HUES48 (cell line): Measurements from ENCODE around the gene PRKCA.

Source experiments
- H3K27ac ChIP-seq: one replicate; pipeline ENCODE4 v1.7.0; 2013; ENCODE audit warnings: low read depth, low read length, inconsistent platforms
- H3K27me3 ChIP-seq: 2 replicates; pipeline ENCODE4 v1.6.1; 2013; ENCODE audit warnings: mild to moderate bottlenecking, low read length; ENCODE audit not compliant: control insufficient read depth, insufficient read depth
- H3K36me3 ChIP-seq: 2 replicates; pipeline ENCODE4 v1.6.1; 2013; ENCODE audit warnings: low read length; ENCODE audit not compliant: control insufficient read depth, insufficient read depth
- H3K4me1 ChIP-seq: 2 replicates; pipeline ENCODE4 v1.6.1; 2013; ENCODE audit warnings: mild to moderate bottlenecking, low read length; ENCODE audit not compliant: control insufficient read depth, insufficient read depth
- H3K4me3 ChIP-seq: 2 replicates; pipeline ENCODE4 v1.5.1; 2013; ENCODE audit warnings: mild to moderate bottlenecking, low read depth, low read length
- H3K9ac ChIP-seq: 2 replicates; pipeline ENCODE4 v1.6.1; 2013; ENCODE audit warnings: mild to moderate bottlenecking, low read depth, low read length, moderate library complexity
- H3K9me3 ChIP-seq: 2 replicates; pipeline ENCODE4 v1.6.1; 2013; ENCODE audit warnings: low read length; ENCODE audit not compliant: control insufficient read depth, insufficient read depth

The PRKCA gene

GRCh38 chr17:66734186-66734943, 432.0 kb downstream of the PRKCA start:
- H3K27ac ChIP-seq: no peak overlapping the region
- H3K4me3 ChIP-seq: no peak overlapping the region

GRCh38 chr17:66737524-66737923, 435.1 kb downstream of the PRKCA start:
- Histone ChIP-seq H3K36me3 (peaks cover 5% of the 10 kb centered on the region; the same call in 1 of the 2 replicates), H3K9me3 (no peaks in the 10 kb centered on the region), H3K4me3 (no peak overlapping the region), H3K9ac (no peak overlapping the region), H3K27me3 (no peaks in the 10 kb centered on the region), H3K27ac (peak overlapping the region; percentile 11), H3K4me1 (peaks cover 10% of the 10 kb centered on the region; the same call in 1 of the 2 replicates)

More at GRCh38 chr17:66734186-66734943, 432.0 kb downstream of the PRKCA start:
- Histone ChIP-seq H3K4me1 (peaks cover 28% of the 10 kb centered on the region), H3K27me3 (no peaks in the 10 kb centered on the region), H3K36me3 (peaks cover 3% of the 10 kb centered on the region; the same call in 1 of the 2 replicates), H3K9ac (no peak overlapping the region), H3K9me3 (no peaks in the 10 kb centered on the region)

GRCh38 chr17:66738301-66738700, 435.9 kb downstream of the PRKCA start:
- Histone ChIP-seq H3K9ac (no peak overlapping the region), H3K36me3 (peaks cover 7% of the 10 kb centered on the region; the same call in 1 of the 2 replicates)

GRCh38 chr17:66739553-66739952, 437.1 kb downstream of the PRKCA start:
- H3K4me3 ChIP-seq: no peak overlapping the region
- no peak overlapping the region for H3K9ac ChIP-seq
- no peaks in the 10 kb centered on the region for H3K9me3 ChIP-seq
- peaks cover 7% of the 10 kb centered on the region; the same call in 1 of the 2 replicates for H3K36me3 ChIP-seq
- peaks cover 4% of the 10 kb centered on the region; the same call in 1 of the 2 replicates for H3K4me1 ChIP-seq
- no peak overlapping the region for H3K27ac ChIP-seq
- H3K27me3 ChIP-seq: no peaks in the 10 kb centered on the region

More at GRCh38 chr17:66738301-66738700, 435.9 kb downstream of the PRKCA start:
- H3K27me3 ChIP-seq: no peaks in the 10 kb centered on the region
- no peak overlapping the region for H3K4me3 ChIP-seq
- H3K9me3 ChIP-seq: no peaks in the 10 kb centered on the region
- H3K27ac ChIP-seq: no peak overlapping the region
- peaks cover 10% of the 10 kb centered on the region; the same call in 1 of the 2 replicates for H3K4me1 ChIP-seq

- H3K9me3 ChIP-seq: no peaks in the 10 kb centered on the region
- H3K36me3 ChIP-seq: peaks cover 7% of the 10 kb centered on the region; the same call in 1 of the 2 replicates
- no peak overlapping the region for H3K27ac ChIP-seq
- no peak overlapping the region for H3K4me3 ChIP-seq
- H3K4me1 ChIP-seq: peaks cover 4% of the 10 kb centered on the region; the same call in 1 of the 2 replicates
- no peak overlapping the region for H3K9ac ChIP-seq
- H3K27me3 ChIP-seq: no peaks in the 10 kb centered on the region
Observed at GRCh38 chr17:66740226-66740625, 437.8 kb downstream of the PRKCA start.

- no peak overlapping the region for H3K9ac ChIP-seq
- H3K27me3 ChIP-seq: no peaks in the 10 kb centered on the region
- H3K4me3 ChIP-seq: no peak overlapping the region
- peaks cover 9% of the 10 kb centered on the region; the same call in 1 of the 2 replicates for H3K4me1 ChIP-seq
- no peaks in the 10 kb centered on the region for H3K9me3 ChIP-seq
- H3K27ac ChIP-seq: no peak overlapping the region
- 0 out of 2 replicates have a peak, but pooled peaks cover 4% of the 10 kb centered on the region for H3K36me3 ChIP-seq
Observed at GRCh38 chr17:66743511-66743910, 441.1 kb downstream of the PRKCA start.

- H3K27me3 ChIP-seq: no peaks in the 10 kb centered on the region
- H3K9ac ChIP-seq: no peak overlapping the region
- 0 out of 2 replicates have a peak, but pooled peaks cover 4% of the 10 kb centered on the region for H3K36me3 ChIP-seq
- no peak overlapping the region for H3K4me3 ChIP-seq
- no peak overlapping the region for H3K27ac ChIP-seq
- peaks cover 5% of the 10 kb centered on the region; the same call in 1 of the 2 replicates for H3K4me1 ChIP-seq
- H3K9me3 ChIP-seq: no peaks in the 10 kb centered on the region
Observed at GRCh38 chr17:66746736-66747135, 444.3 kb downstream of the PRKCA start.

GRCh38 chr17:66747578-66748275, 445.3 kb downstream of the PRKCA start:
- no peak overlapping the region for H3K4me3 ChIP-seq
- no peaks in the 10 kb centered on the region for H3K9me3 ChIP-seq
- H3K4me1 ChIP-seq: peaks cover 5% of the 10 kb centered on the region; the same call in 1 of the 2 replicates
- 0 out of 2 replicates have a peak, but pooled peaks cover under 1% of the 10 kb centered on the region for H3K36me3 ChIP-seq
- no peaks in the 10 kb centered on the region for H3K27me3 ChIP-seq
- no peak overlapping the region for H3K27ac ChIP-seq
- H3K9ac ChIP-seq: no peak overlapping the region

DNA sequence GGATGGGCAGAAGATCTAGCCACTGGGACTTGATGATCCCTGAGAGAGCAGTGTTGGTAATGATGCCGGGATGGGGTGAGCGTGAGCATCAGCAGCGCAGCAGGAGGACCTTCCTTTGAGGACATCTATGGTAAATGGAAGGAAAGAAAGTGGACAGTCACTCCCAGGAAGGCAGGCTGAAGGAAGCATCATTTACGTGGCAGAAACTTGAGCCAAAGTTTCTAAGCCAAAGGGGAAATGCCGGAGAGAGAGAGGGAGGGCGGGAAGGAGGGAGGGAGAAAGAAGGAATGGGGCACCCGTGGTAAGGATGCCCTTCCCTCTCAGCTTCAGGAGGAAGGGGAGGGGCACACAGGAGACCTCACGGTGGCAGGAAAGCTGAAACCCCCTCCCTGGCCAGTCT, 446.2 kb downstream of the PRKCA start:
- H3K36me3 ChIP-seq: no peaks in the 10 kb centered on the region
- no peaks in the 10 kb centered on the region for H3K9me3 ChIP-seq
- H3K27me3 ChIP-seq: no peaks in the 10 kb centered on the region
- no peak overlapping the region for H3K9ac ChIP-seq
- H3K27ac ChIP-seq: no peak overlapping the region
- no peak overlapping the region for H3K4me3 ChIP-seq
- peaks cover 5% of the 10 kb centered on the region; the same call in 1 of the 2 replicates for H3K4me1 ChIP-seq

DNA sequence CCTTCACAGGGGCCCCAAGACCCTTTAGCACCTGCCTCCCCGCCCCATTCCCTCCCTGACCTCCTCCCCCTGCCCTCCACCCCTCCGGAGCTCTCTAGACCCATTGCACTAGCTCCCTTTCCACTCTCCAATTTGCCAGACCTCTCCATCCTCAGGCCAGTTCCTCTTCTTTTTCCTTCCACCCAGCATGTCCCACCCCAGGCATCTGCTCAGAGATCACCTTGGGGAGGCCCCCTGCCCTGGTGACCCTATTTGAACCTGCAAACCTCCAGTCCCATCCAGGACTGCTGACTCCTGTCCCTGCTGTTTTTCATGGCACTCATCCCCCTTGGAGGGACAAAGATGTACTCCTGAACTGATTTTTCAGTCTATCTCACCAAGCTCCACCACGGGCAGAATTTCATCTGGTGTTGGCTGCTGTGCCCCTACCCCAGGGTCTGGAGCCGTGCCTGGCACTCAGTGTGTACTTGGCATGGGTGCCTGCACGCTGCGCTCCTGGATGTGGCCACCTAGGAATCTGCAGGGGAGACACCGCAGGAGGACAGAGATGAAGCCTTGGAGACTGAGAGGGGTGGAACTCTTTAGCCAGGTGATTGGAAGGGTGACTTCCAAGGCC, 446.9 kb downstream of the PRKCA start:
- Histone ChIP-seq H3K9ac (no peak overlapping the region), H3K27me3 (no peaks in the 10 kb centered on the region), H3K4me3 (no peak overlapping the region), H3K9me3 (no peaks in the 10 kb centered on the region), H3K27ac (no peak overlapping the region), H3K36me3 (no peaks in the 10 kb centered on the region), H3K4me1 (peaks cover 5% of the 10 kb centered on the region; the same call in 1 of the 2 replicates)
